Measurements from ENCODE around the gene MMP24.

MMP24 gene

DNA sequence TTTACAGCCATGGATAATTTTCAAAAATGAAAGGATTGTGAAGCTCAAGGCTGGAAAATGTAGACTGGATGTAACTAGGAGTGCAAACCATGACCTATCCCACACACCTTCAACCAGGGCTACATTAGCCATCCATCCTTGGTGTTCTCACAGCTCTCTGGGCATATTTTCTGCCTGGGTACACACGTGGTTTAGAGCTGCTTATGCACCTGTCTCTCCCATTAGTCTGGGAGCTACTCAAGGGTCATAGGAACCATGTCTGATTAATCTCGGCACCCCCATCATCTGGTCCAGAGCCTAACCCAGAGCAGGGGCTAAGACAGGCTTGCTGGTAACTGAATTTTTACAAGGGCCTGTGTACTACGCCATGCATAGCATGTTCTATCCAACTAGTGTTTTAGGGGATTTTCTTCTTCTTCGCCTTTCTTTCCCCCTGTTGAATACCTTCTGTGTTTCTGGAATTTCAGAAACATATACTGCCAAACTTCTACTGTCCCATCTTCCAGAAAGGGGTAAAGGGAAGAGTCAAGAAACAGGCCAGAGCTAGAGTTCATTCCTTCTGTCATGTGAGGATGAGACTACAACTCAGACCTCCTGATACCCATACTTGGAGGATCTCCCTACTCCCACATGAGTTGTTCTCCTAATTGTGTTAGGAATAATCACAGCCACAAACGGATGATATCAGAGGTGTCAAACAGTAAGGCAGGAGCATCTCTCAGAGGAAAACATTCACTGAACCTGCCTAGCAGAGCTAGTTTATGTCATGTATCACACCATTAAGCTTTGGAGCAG lies 91.1 kb downstream of the MMP24 start:
- H3K27ac ChIP-seq: no peak overlapping the region
- H3K36me3 ChIP-seq: peaks cover 9 to 59% (median 30%) of the 10 kb centered on the region in 11 experiments; a peak in 17 of 22 replicates
- no peak overlapping the region for H3K4me3 ChIP-seq
- no peak overlapping the region for H3K4me2 ChIP-seq
- H3K9ac ChIP-seq: no peak overlapping the region
- peaks cover 0 to 12% (median 0%) of the 10 kb centered on the region in 11 experiments; a peak in 2 of 22 replicates for H4K20me1 ChIP-seq
- H3K9me3 ChIP-seq (replicated peaks in 1 of 11): no peaks in the 10 kb centered on the region
- no peaks in the 10 kb centered on the region for H3K27me3 ChIP-seq
- peaks cover 0 to 27% (median 15%) of the 10 kb centered on the region in 10 experiments; a peak in 15 of 20 replicates for H3K4me1 ChIP-seq
- TF ChIP-seq Cebpa-rat (IDR thresholded peaks at IDR 0.05): no peak

DNA sequence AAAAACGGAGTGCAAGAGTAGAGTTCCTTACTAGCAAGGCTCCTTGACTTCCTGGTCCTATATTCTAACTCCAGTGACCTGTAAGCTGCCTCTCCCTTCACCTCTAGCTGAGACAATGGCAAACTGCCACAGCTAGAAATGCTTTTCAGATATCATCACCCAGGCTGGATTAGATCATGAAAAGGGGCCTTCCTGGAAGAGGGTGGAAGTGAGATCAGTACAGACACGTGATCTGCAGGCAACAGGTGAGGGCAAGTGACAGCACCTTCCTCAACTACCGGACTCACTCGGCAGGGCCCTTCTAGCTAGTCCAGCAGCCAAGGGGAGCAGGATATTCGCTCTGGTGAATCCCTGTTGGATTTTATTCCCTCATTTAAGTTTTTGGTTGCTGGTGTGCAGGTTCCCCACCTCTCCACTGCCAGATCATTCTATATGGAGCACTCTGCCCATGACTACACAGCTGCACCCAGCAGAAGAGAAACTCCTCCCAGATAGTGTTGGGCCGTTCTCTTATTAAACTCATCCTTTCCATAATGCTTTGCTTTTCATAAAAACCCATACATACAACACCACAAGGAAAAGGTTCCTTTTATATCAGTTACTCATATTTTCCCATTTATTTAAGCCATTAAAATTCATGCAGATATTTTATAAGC lies 92.1 kb downstream of the MMP24 start:
- H3K27me3 ChIP-seq: no peaks in the 10 kb centered on the region
- no peak overlapping the region for H3K27ac ChIP-seq
- H3K4me2 ChIP-seq: no peak overlapping the region
- H4K20me1 ChIP-seq: peaks cover 0 to 12% (median 0%) of the 10 kb centered on the region in 11 experiments; a peak in 2 of 22 replicates
- H3K9me3 ChIP-seq (replicated peaks in 1 of 11): no peaks in the 10 kb centered on the region
- no peak overlapping the region for H3K9ac ChIP-seq
- peaks cover 5 to 54% (median 26%) of the 10 kb centered on the region in 11 experiments; a peak in 16 of 22 replicates for H3K36me3 ChIP-seq
- no peak for TF ChIP-seq Cebpa-rat (IDR thresholded peaks at IDR 0.05)
- H3K4me1 ChIP-seq: peaks cover 0 to 24% (median 14%) of the 10 kb centered on the region in 10 experiments; a peak in 14 of 20 replicates
- no peak overlapping the region for H3K4me3 ChIP-seq

DNA sequence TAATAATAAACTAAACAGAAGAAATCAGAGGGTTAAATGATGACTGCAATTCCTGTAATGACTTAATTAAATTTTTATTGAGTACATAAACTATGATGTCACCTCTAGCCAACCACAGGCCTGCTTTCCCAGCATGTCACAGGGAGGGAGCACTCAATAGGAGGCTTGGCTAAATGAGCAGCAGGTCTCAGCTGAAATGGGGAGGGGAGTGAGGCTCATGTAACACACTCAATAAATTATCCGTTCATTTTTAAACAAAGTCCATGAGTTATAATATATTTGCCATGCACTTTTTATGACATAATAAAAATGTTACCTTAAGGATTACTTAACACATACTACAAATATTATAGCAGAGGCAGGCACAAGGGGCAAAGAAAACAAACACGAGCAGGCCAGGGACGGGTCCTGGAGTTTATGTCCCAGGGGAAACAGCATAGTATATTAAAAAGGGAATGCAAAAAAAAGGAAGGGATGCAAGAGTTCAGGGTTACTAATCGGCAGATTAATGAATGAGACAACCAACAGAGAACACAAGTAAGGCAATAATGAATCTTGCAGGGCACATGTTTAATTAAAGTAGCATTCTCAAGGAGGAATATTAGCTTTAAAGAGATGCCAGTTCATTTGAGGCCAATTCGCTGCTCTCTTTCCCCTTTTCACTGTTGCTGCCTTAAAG lies 92.8 kb downstream of the MMP24 start:
- H3K9ac ChIP-seq: no peak overlapping the region
- H3K27me3 ChIP-seq: no peaks in the 10 kb centered on the region
- H3K9me3 ChIP-seq (replicated peaks in 1 of 11): no peaks in the 10 kb centered on the region
- no peak overlapping the region for H3K27ac ChIP-seq
- H4K20me1 ChIP-seq: peaks cover 0 to 12% (median 0%) of the 10 kb centered on the region in 11 experiments; a peak in 2 of 22 replicates
- H3K36me3 ChIP-seq: peaks cover 0 to 48% (median 28%) of the 10 kb centered on the region in 11 experiments; a peak in 15 of 22 replicates
- H3K4me2 ChIP-seq: no peak overlapping the region
- H3K4me1 ChIP-seq: peaks cover 0 to 24% (median 14%) of the 10 kb centered on the region in 10 experiments; a peak in 14 of 20 replicates
- no peak overlapping the region for H3K4me3 ChIP-seq
- no peak for TF ChIP-seq Cebpa-rat (IDR thresholded peaks at IDR 0.05)

DNA sequence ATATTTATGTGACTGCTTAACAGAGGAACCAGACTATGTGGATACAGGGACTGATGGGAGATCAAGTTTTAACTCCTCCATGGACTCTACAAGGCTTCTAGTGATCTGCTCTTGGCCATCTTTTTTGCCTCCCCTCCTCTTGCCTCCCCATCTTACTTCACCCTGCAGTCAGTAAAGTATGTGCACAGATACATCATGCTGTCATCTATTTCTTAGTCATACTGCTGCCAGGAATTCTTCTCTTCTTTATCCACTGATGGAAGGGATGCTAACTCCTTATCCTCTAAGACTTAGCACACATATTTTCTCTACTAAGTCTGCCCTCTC lies 93.3 kb downstream of the MMP24 start:
- H3K4me2 ChIP-seq: no peak overlapping the region
- no peaks in the 10 kb centered on the region for H3K9me3 ChIP-seq (replicated peaks in 1 of 11)
- H3K36me3 ChIP-seq: peaks cover 0 to 45% (median 24%) of the 10 kb centered on the region in 11 experiments; a peak in 12 of 22 replicates
- H4K20me1 ChIP-seq: peaks cover 0 to 12% (median 0%) of the 10 kb centered on the region in 11 experiments; a peak in 2 of 22 replicates
- no peak overlapping the region for H3K27ac ChIP-seq
- H3K9ac ChIP-seq: no peak overlapping the region
- no peaks in the 10 kb centered on the region for H3K27me3 ChIP-seq
- no peak overlapping the region for H3K4me3 ChIP-seq
- TF ChIP-seq Cebpa-rat (IDR thresholded peaks at IDR 0.05): no peak
- peaks cover 0 to 24% (median 13%) of the 10 kb centered on the region in 10 experiments; a peak in 14 of 20 replicates for H3K4me1 ChIP-seq

DNA sequence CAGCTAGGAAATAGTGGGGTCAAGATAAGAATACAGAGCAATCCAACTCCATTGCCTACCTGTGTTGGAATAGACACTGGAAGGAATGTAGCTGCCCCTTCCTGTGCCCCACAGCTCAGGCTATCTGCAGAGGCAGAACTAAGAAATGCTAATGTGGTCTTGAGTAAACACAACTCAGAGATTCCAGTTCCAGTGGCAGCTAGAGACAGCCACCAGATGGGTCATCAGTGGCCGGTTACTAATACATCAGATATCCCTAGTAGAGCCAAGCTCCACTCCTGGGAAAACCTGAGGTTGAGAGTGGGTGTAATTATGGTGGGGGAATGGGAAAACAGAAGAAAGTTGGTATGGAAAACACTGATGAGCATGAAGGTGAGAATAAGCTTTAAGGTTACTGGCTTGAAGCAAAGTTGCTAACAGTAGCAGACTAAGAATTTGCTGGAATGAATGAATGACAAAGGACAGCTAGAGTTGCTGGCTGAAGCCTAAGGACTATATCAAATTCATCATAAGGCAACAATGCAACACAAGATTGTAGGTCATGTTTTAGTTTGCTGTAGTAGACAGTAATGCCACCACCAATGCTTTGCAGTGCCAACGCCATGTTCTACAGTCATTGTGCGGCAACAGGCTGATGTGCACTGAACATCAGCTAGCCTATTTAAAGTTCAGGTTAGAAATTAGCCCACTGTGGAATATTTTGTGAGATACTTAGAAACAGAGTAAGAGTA lies 94.1 kb downstream of the MMP24 start:
- no peak overlapping the region for H3K9ac ChIP-seq
- H3K27ac ChIP-seq: no peak overlapping the region
- no peak overlapping the region for H3K4me2 ChIP-seq
- no peak overlapping the region for H3K4me3 ChIP-seq
- H3K9me3 ChIP-seq (replicated peaks in 1 of 11): no peaks in the 10 kb centered on the region
- peaks cover 0 to 19% (median 10%) of the 10 kb centered on the region in 10 experiments; a peak in 13 of 20 replicates for H3K4me1 ChIP-seq
- TF ChIP-seq Cebpa-rat (IDR thresholded peaks at IDR 0.05): no peak
- H4K20me1 ChIP-seq: peaks cover 0 to 12% (median 0%) of the 10 kb centered on the region in 11 experiments; a peak in 2 of 22 replicates
- H3K36me3 ChIP-seq: peaks cover 0 to 51% (median 30%) of the 10 kb centered on the region in 11 experiments; a peak in 13 of 22 replicates
- H3K27me3 ChIP-seq: no peaks in the 10 kb centered on the region

DNA sequence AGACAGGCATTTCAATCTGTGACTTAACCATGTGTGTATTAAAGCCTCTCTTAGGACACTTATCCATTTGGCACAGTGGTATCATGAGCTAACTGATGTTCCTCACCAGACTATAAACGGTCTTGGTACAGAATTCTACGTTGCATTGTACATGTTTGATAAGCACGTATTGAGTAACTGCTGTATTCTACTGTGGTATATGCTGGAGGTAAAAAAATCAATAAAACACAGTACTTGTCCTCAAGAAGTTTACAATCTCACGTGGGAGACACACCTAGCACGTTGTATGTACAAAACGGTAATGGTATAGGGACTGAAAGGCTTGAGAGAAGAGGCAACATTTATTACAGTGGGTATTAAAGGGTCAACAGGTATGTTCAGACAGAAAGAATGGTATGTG lies 98.9 kb downstream of the MMP24 start:
- no peaks in the 10 kb centered on the region for H3K27me3 ChIP-seq

DNA sequence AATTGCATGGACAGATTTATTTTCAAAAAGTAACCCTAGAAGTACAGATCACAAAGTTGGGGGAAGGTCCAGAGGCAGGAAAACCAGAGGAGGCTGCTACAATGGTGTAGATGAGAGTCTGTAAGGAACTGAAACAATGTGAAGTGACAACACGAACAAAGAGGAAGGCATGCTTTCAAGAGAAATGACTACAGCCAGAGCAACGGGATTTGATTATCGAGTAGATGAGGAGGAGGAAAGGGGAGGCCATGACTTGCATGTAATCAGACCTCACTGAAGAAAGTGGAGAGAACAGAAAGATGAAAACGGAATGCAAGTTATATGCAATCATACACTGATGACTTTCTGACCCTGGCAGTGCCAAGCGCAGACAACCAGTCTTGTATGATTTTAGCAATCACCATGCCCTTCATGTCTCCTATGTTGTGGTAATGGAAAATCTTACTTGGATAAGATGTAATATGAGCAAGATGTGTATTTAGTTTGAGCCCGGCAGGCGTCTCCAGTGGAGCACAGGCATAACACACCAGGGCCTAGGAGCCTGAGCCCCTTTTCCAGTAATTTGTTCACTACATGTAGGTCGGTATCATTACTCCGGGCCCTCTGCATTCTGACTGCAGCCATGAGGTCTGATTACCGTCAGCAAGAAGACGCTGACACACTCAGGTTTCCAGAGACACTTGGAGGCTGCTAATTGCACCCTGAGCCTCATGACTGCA lies 99.7 kb downstream of the MMP24 start:
- Histone ChIP-seq H3K9ac (peak overlapping the region in 2 of 11 experiments; percentile 11 to 40; a peak in 1 of 22 replicates), H3K27ac (peak overlapping the region in 4 of 11 experiments; percentile 39 to 56 (median 50); a peak in 6 of 22 replicates), H4K20me1 (0 out of 22 replicates have a peak, but pooled peaks cover 0 to 7% (median 0%) of the 10 kb centered on the region in 11 experiments), H3K36me3 (peaks cover 0 to 64% (median 28%) of the 10 kb centered on the region in 11 experiments; a peak in 16 of 22 replicates), H3K4me1 (peaks cover 0 to 35% (median 6%) of the 10 kb centered on the region in 10 experiments; a peak in 10 of 20 replicates), H3K4me2 (peak overlapping the region in 5 of 11 experiments; percentile 26 to 67 (median 54); a peak in 10 of 22 replicates), H3K4me3 (no peak overlapping the region), H3K27me3 (no peaks in the 10 kb centered on the region), H3K9me3 (replicated peaks in 1 of 11) (no peaks in the 10 kb centered on the region)
- no peak for TF ChIP-seq Cebpa-rat (IDR thresholded peaks at IDR 0.05)

More for the DNA sequence above, 98.9 kb downstream of the MMP24 start:
- Histone ChIP-seq H3K27ac (peak overlapping the region in 4 of 11 experiments; percentile 39 to 56 (median 50); a peak in 6 of 22 replicates), H3K4me1 (peaks cover 0 to 35% (median 6%) of the 10 kb centered on the region in 10 experiments; a peak in 10 of 20 replicates), H3K9me3 (replicated peaks in 1 of 11) (no peaks in the 10 kb centered on the region), H3K4me2 (peak overlapping the region in 4 of 11 experiments; percentile 26 to 67 (median 60); a peak in 6 of 22 replicates), H3K9ac (peak overlapping the region in 1 of 11 experiments; percentile 40; a peak in 1 of 22 replicates), H4K20me1 (0 out of 22 replicates have a peak, but pooled peaks cover 0 to 7% (median 0%) of the 10 kb centered on the region in 11 experiments), H3K4me3 (no peak overlapping the region), H3K36me3 (peaks cover 0 to 64% (median 32%) of the 10 kb centered on the region in 11 experiments; a peak in 15 of 22 replicates)
- no peak for TF ChIP-seq Cebpa-rat (IDR thresholded peaks at IDR 0.05)
